PC-3 (cell line): ENCODE data around the gene GRSF1. TPM values are rescaled to one million over a fixed set of nuclear protein-coding genes. Genes with fewer than 3 reads are reported as not detected.

ENCODE experiments used
- ATAC-seq: fragments of 200-7000 bp; cut with Tn5 transposase; 2 replicates; pipeline ENCODE4 v1.9.1; 2020; ENCODE audit warnings: mild to moderate bottlenecking, moderate library complexity
- BruUV-seq: library from RNA; stranded (reverse); fragments of 400-500 nt; replicated peaks from 2 replicates; lab custom pipeline; 2021; lab: Mats Ljungman, UMichigan
- CTCF ChIA-PET: fragments of 300-600 bp; sonication (Branson Sonifier 250); formaldehyde crosslinking; loops from one replicate; lab custom pipeline; 2022; ENCODE audit warnings: antibody characterized with exemption; lab: Charles Lee
- POLR2A ChIA-PET: fragments of 300-600 bp; sonication (Branson Sonifier 250); formaldehyde crosslinking; loops from one replicate; lab custom pipeline; 2022; ENCODE audit warnings: antibody characterized with exemption; ENCODE audit not compliant: unreplicated experiment; lab: Charles Lee
- DNase-seq: peaks from one replicate; pipeline ENCODE4 v3.0.0-alpha.2; 2015
- H2AFZ ChIP-seq: fragments of 300-600 bp; sonication (generic); 2 replicates; pipeline ENCODE4 v1.6.0; 2016; ENCODE audit warnings: antibody characterized with exemption, low read length
- H3F3A ChIP-seq: fragments of 300-600 bp; sonication (generic); one replicate; pipeline ENCODE4 v1.6.0; 2017; ENCODE audit warnings: antibody characterized with exemption, low read length, control low read depth, mild to moderate bottlenecking; ENCODE audit not compliant: unreplicated experiment
- H3K27ac ChIP-seq: fragments of 300-600 bp; sonication (generic); 2 replicates; pipeline ENCODE4 v1.5.1; 2016; ENCODE audit warnings: mild to moderate bottlenecking, low read length
- H3K27me3 ChIP-seq: fragments of 300-600 bp; sonication (generic); 2 replicates; pipeline ENCODE4 v1.6.1; 2016; ENCODE audit warnings: low read length, mixed read lengths
- H3K36me3 ChIP-seq: fragments of 300-600 bp; sonication (generic); 2 replicates; pipeline ENCODE4 v1.6.1; 2016; ENCODE audit warnings: low read depth, mixed run types, low read length, mixed read lengths
- H3K4me1 ChIP-seq: fragments of 300-600 bp; sonication (generic); 2 replicates; pipeline ENCODE4 v1.5.1; 2016; ENCODE audit warnings: low read length; ENCODE audit not compliant: insufficient read depth
- H3K4me2 ChIP-seq: fragments of 300-600 bp; sonication (generic); 2 replicates; pipeline ENCODE4 v1.6.0; 2016; ENCODE audit warnings: low read length
- H3K4me3 ChIP-seq: fragments of 300-600 bp; sonication (generic); 2 replicates; pipeline ENCODE4 v1.5.1; 2016; ENCODE audit warnings: mild to moderate bottlenecking, low read length, mixed read lengths
- H3K79me2 ChIP-seq: fragments of 300-600 bp; sonication (generic); 2 replicates; pipeline ENCODE4 v1.6.1; 2017; ENCODE audit warnings: low read length, mixed read lengths
- H3K9ac ChIP-seq: fragments of 300-600 bp; sonication (generic); 2 replicates; pipeline ENCODE4 v1.6.0; 2016; ENCODE audit warnings: mild to moderate bottlenecking, low read length
- H3K9me2 ChIP-seq: fragments of 300-600 bp; sonication (generic); replicated peaks from 2 replicates; pipeline ENCODE4 v1.6.1; 2016; ENCODE audit warnings: mixed run types, low read length, mixed read lengths
- H3K9me3 ChIP-seq: fragments of 300-600 bp; sonication (generic); 2 replicates; pipeline ENCODE4 v1.6.1; 2016; ENCODE audit warnings: low read length, mixed read lengths
- H4K20me1 ChIP-seq: fragments of 300-600 bp; sonication (generic); 2 replicates; pipeline ENCODE4 v1.6.1; 2016; ENCODE audit warnings: low read length, mixed read lengths
- EZH2 ChIP-seq: fragments of 300-600 bp; sonication (generic); IDR thresholded peaks from one replicate; pipeline ENCODE4 v1.6.1; 2017; ENCODE audit warnings: antibody characterized with exemption, mild to moderate bottlenecking, low read length; ENCODE audit not compliant: unreplicated experiment
- EZH2phosphoT487 ChIP-seq: fragments of 300-600 bp; sonication (generic); IDR thresholded peaks from 2 replicates; pipeline ENCODE4 v1.6.1; 2018; ENCODE audit warnings: mild to moderate bottlenecking, antibody characterized with exemption, low read length, borderline replicate concordance
- intact Hi-C: fragments of 100-400 bp; cut with micrococcal nuclease; formaldehyde crosslinking; loops from 2 replicates; pipeline ENCODE4 v1.9.0; 2023
- total RNA-seq: library from RNA; depleted of rRNA; stranded (reverse); fragments of >200 nt; gene quantifications from 2 replicates; pipeline ENCODE4 v1.2.3, GENCODE V29; 2014
- TF ChIP-seq, protein P1 (sequence below): fragments of 300-600 bp; sonication (generic); conservative IDR thresholded peaks from 2 replicates; pipeline ENCODE4 v1.5.1; 2017; ENCODE audit warnings: antibody characterized with exemption, low read depth, mild to moderate bottlenecking, low read length

Gene GRSF1
- total RNA-seq, 1 experiment from 2014 or later = 103 TPM

DNA sequence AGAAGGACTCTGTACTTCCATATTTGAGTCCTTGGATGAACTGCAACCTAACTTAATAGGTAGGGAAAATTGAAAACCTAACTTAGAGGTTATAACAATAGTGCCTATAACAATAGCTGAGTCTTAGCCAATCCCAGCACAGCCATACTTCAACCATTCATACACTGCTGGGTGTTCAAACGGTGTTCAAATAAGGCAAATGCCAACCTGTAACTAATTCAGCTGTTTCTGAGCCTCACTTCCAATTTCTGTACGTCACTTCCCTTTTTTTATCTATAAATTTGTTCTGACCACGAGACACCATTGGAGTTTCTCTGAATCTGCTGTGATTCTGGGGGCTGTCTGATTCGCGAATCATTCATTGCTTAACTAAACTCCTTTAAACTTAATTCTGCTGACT is 9.6 kb upstream of the GRSF1 start:
- Histone ChIP-seq H3K36me3 (no peaks in the 10 kb centered on the region), H3F3A (no peaks in the 10 kb centered on the region), H3K9me3 (no peaks in the 10 kb centered on the region), H4K20me1 (no peaks in the 10 kb centered on the region), H3K4me2 (no peak overlapping the region), H3K27me3 (no peaks in the 10 kb centered on the region), H3K4me3 (no peak overlapping the region), H3K27ac (no peak overlapping the region), H3K79me2 (no peaks in the 10 kb centered on the region), H3K4me1 (no peaks in the 10 kb centered on the region), H2AFZ (0 out of 2 replicates have a peak overlapping the region, but pooled peaks have one; percentile 19), H3K9ac (no peak overlapping the region), H3K9me2 (no peaks in the 10 kb centered on the region)
- no TSS peak for BruUV-seq
- intact Hi-C loops = no loop called here
- ChIA-PET POLR2A (no interaction called here), CTCF (no interaction called here)
- no peak for DNase-seq
- no peak for TF ChIP-seq EZH2phosphoT487
- TF ChIP-seq, protein P1, sequence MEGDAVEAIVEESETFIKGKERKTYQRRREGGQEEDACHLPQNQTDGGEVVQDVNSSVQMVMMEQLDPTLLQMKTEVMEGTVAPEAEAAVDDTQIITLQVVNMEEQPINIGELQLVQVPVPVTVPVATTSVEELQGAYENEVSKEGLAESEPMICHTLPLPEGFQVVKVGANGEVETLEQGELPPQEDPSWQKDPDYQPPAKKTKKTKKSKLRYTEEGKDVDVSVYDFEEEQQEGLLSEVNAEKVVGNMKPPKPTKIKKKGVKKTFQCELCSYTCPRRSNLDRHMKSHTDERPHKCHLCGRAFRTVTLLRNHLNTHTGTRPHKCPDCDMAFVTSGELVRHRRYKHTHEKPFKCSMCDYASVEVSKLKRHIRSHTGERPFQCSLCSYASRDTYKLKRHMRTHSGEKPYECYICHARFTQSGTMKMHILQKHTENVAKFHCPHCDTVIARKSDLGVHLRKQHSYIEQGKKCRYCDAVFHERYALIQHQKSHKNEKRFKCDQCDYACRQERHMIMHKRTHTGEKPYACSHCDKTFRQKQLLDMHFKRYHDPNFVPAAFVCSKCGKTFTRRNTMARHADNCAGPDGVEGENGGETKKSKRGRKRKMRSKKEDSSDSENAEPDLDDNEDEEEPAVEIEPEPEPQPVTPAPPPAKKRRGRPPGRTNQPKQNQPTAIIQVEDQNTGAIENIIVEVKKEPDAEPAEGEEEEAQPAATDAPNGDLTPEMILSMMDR = no peak
- no peak for TF ChIP-seq EZH2
- ATAC-seq = no peak

DNA sequence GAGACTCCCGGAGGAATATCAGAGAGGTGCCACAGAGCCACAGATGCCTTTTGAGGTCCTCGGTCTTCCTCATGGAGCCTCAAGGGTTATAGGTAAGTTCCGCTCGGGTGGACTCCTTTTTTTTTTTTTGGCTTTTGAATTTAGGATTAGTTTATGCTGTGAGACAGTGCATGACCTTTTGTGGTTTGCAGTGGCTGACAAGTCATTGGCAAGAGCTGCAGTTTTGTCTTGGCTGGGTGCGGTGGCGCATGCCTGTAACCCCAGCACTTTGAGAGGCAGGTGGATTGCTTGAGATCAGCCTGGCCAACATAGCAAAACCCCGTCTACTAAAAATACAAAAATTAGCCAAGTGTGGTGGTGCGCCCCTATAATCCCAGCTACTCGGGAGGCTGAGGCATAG is 4.5 kb upstream of the GRSF1 start:
- Histone ChIP-seq H3K27ac (no peak overlapping the region), H3K9ac (no peak overlapping the region), H3K9me3 (no peaks in the 10 kb centered on the region), H3K79me2 (peaks cover 5% of the 10 kb centered on the region), H3K4me3 (no peak overlapping the region), H4K20me1 (no peaks in the 10 kb centered on the region), H2AFZ (no peak overlapping the region), H3F3A (no peaks in the 10 kb centered on the region), H3K36me3 (no peaks in the 10 kb centered on the region), H3K9me2 (no peaks in the 10 kb centered on the region), H3K4me2 (no peak overlapping the region), H3K27me3 (no peaks in the 10 kb centered on the region), H3K4me1 (no peaks in the 10 kb centered on the region)
- ChIA-PET POLR2A (no interaction called here), CTCF (interaction anchor here (0.5 kb wide), 1 partner anchor 22 kb away, joined by 3 read pairs; no protein-coding TSS in a partner anchor)
- TF ChIP-seq, protein P1 = no peak
- TF ChIP-seq EZH2 = no peak
- no peak for TF ChIP-seq EZH2phosphoT487
- ATAC-seq (no peak), DNase-seq (no peak)
- intact Hi-C loops = no loop called here
- no TSS peak for BruUV-seq

DNA sequence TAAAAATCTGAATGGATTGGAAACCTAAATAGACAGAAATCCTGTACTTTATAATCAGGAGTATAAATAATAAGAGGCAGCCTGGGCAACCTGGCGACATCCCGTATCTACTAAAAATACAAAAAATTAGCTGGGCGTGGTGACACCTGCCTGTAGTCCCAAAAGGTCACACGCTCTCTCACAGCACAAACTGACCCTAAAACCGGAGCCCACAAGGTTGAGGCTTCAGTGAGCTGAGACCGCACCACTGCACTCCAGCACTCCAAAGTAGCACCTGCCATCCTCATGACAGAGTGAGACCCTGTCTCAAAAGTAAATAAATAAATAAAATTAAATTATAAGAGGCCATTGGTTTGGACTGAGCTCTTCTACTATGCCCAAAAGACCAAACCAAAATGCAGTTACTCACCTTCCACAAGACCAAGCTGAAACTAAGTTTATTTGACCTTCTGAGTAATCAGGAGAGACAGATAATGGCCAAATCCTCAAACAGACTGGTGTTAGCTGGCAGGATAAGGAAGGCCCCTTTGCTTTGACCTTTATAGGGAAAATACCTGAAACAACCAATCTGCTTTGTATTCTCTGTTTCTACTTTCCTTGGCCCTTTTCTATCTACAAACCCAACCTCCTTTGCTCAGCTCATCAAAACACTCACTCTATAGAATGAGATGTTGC is 3.2 kb upstream of the GRSF1 start:
- no peak for TF ChIP-seq EZH2
- no peak for TF ChIP-seq EZH2phosphoT487
- TF ChIP-seq, protein P1 = no peak
- Histone ChIP-seq H2AFZ (no peak overlapping the region), H3K9me2 (no peaks in the 10 kb centered on the region), H3K9ac (no peak overlapping the region), H3K27ac (no peak overlapping the region), H3K9me3 (no peaks in the 10 kb centered on the region), H3K27me3 (no peaks in the 10 kb centered on the region), H3K4me2 (no peak overlapping the region), H3K4me3 (no peak overlapping the region), H3K79me2 (peaks cover 18% of the 10 kb centered on the region), H3K36me3 (no peaks in the 10 kb centered on the region), H4K20me1 (peaks cover 10% of the 10 kb centered on the region), H3F3A (no peaks in the 10 kb centered on the region), H3K4me1 (no peaks in the 10 kb centered on the region)
- DNase-seq (peak; percentile 30), ATAC-seq (no peak)
- POLR2A ChIA-PET = no interaction called here
- no TSS peak for BruUV-seq
- CTCF ChIA-PET = interaction anchor here (0.6 to 0.7 kb wide), 2 partner anchors 55 to 482 kb away, joined by 3 to 4 read pairs; no protein-coding TSS in a partner anchor
- intact Hi-C loops = no loop called here
